ENCODE results near the gene TXN. TPM values are rescaled to one million over a fixed set of nuclear protein-coding genes. Genes with fewer than 3 reads are reported as not detected.
"Not testable (repeated sequence)": the region's sequence is repeated elsewhere in the genome, so short reads cannot be mapped to it uniquely, and the experiment has no call there.

TXN gene
- total RNA-seq, 1 donor from 2014 or later = 327 TPM

GRCh38 chr9:110214586-110215355 is 41.5 kb downstream of the TXN start:
- intact Hi-C loops (cut with micrococcal nuclease) = no loop called here

- intact Hi-C loops (cut with micrococcal nuclease) = no loop called here
These were observed 42.2 kb downstream of the TXN start for GRCh38 chr9:110214090-110214489.

- intact Hi-C loops (cut with micrococcal nuclease) = no loop called here
These were observed 42.8 kb downstream of the TXN start for GRCh38 chr9:110213413-110214044.

GRCh38 chr9:110208031-110208430 is 48.3 kb downstream of the TXN start, which contains the start of gene C9orf152:
C9orf152 (minus strand) TSS chr9:110208159; CDS start chr9:110207579, 580 bp downstream.
- intact Hi-C loops (cut with micrococcal nuclease) = no loop called here

- intact Hi-C loops (cut with micrococcal nuclease) = no loop called here
These were observed 49.2 kb downstream of the TXN start for GRCh38 chr9:110207071-110207641.

GRCh38 chr9:110206389-110206788 is 49.9 kb downstream of the TXN start:
- intact Hi-C loops (cut with micrococcal nuclease) = no loop called here

- intact Hi-C loops (cut with micrococcal nuclease) = not testable (repeated sequence)
These were observed 50.7 kb downstream of the TXN start for GRCh38 chr9:110205612-110206011.

GRCh38 chr9:110202232-110202631 is 54.1 kb downstream of the TXN start:
- intact Hi-C loops (cut with micrococcal nuclease) = no loop called here

- intact Hi-C loops (cut with micrococcal nuclease) = no loop called here
These were observed 56.7 kb downstream of the TXN start for GRCh38 chr9:110199643-110200042.

GRCh38 chr9:110198357-110198756 is 58.0 kb downstream of the TXN start:
- intact Hi-C loops (cut with micrococcal nuclease) = no loop called here

GRCh38 chr9:110197330-110198187 is 58.7 kb downstream of the TXN start:
- intact Hi-C loops (cut with micrococcal nuclease) = no loop called here

GRCh38 chr9:110196084-110196499 is 60.2 kb downstream of the TXN start:
- intact Hi-C loops (cut with micrococcal nuclease) = not testable (repeated sequence)

Other genes starting within 250 kb of the TXN start
- gene C9orf152, start 48.3 kb downstream of the TXN start, total RNA-seq = not detected in 2 replicates
- gene TXNDC8, start 81.4 kb upstream of the TXN start, total RNA-seq = not detected in 2 replicates

Measured in T-helper 1 cell treated with Interleukin-12 subunit alpha and Interleukin-12 subunit beta and Interleukin-4 antibody, amounts not matched to agents 30 ng/mL and 1 ng/mL, for 36 hours (primary cell).